Adrenal gland (tissue), 5 donors: ENCODE results near the gene SERTAD1.

Experiments used
- POLR2A ChIP-seq, 2 donors: fragments of 450-650 bp; IDR thresholded peaks; one replicate each; pipeline ENCODE4 v1.6.1; 2017; ENCODE audit warnings: antibody characterized with exemption in 2 of 2, mild to moderate bottlenecking in 2 of 2, moderate library complexity in 1 of 2
- TF ChIP-seq, protein P1 (sequence below), 6 experiments: fragments of 450-650 bp in 4 of 6; fragments of 200-600 bp in 2 of 6; sonication (generic) in 1 of 6; IDR thresholded peaks; 1 replicate in 5 of 6; 2 replicates in 1 of 6; pipeline versions ENCODE4 v1.5.1 to v1.8.0; 2016 to 2021; ENCODE audit warnings: antibody characterized with exemption in 6 of 6, mild to moderate bottlenecking in 2 of 6, moderate library complexity in 1 of 6
- donor health status: DM: no; HTN: no; CAD: no.

DNA sequence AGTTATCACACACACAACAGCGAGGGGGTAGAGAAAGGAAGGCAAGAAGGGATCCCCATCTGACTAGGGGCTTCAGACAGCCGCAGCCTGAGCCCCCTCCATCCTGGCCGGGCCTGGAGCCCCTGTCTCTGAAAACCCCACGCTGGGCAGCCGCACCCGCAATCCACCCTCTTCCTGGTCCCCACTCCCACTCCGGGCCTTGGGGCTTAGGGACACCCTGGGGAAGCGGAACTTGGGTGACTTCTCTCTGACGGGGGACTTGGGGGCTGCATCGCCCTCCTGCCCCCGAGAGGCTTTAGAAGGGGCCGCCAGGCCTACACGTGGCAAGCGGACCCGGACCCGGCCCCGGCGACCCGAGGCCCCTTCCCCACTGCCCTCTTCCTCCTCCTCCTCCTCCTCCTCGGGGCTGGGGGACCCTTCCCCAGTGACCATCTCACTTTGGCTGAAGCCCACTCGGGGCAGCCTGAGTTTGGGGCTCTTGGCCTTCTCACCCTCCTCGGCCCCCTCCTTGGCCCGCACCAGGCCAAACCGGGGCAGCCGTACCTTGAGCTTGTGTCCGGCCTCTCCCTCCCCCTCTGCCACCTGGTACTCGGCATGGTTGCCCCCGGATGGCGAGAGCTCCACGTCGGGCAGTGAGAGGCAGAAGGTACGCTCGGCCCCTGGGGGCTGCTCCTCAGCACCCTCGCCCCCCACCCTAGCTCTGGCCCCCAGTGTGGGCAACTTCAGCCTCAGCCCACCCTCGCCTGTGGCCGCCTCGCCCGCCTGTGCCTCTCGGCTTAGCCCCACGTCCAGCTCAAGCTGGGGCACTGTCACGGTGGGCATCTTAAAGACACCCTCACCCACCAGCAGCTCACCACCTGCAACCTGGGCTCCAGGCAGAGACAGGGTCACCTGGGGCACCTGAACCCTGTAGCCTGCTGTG, 31.6 kb downstream of the SERTAD1 start:
- no peak for TF ChIP-seq POLR2A (IDR thresholded peaks at IDR 0.05)
- TF ChIP-seq, protein P1, sequence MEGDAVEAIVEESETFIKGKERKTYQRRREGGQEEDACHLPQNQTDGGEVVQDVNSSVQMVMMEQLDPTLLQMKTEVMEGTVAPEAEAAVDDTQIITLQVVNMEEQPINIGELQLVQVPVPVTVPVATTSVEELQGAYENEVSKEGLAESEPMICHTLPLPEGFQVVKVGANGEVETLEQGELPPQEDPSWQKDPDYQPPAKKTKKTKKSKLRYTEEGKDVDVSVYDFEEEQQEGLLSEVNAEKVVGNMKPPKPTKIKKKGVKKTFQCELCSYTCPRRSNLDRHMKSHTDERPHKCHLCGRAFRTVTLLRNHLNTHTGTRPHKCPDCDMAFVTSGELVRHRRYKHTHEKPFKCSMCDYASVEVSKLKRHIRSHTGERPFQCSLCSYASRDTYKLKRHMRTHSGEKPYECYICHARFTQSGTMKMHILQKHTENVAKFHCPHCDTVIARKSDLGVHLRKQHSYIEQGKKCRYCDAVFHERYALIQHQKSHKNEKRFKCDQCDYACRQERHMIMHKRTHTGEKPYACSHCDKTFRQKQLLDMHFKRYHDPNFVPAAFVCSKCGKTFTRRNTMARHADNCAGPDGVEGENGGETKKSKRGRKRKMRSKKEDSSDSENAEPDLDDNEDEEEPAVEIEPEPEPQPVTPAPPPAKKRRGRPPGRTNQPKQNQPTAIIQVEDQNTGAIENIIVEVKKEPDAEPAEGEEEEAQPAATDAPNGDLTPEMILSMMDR (IDR thresholded peaks at IDR 0.05) = no peak
